Ovary (tissue), 9 donors: ENCODE data around the gene NPTN. TPM values are rescaled to one million over a fixed set of nuclear protein-coding genes. Genes with fewer than 3 reads are reported as not detected.

Experiments
- DNase-seq, 5 donors: peaks; one replicate each; pipeline ENCODE4 v3.0.0-alpha.2; 2019 to 2020
- H3K27ac ChIP-seq, 2 donors: fragments of 200-600 bp; one replicate each; pipeline versions ENCODE4 v1.5.1 to v1.8.0; 2019 to 2022
- H3K27me3 ChIP-seq: fragments of 200-600 bp; one replicate; pipeline ENCODE4 v1.8.0; 2022
- H3K36me3 ChIP-seq: fragments of 200-600 bp; sonication (generic); one replicate; pipeline ENCODE4 v1.5.1; 2019
- H3K4me1 ChIP-seq: one replicate; pipeline ENCODE4 v1.8.1; 2013; ENCODE audit warnings: mild to moderate bottlenecking, moderate library complexity; ENCODE audit not compliant: insufficient read depth
- H3K4me3 ChIP-seq: fragments of 200-600 bp; sonication (generic); one replicate; pipeline ENCODE4 v1.5.1; 2017
- H3K9me3 ChIP-seq, 2 donors: fragments of 200-600 bp in 1 of 2; sonication (generic) in 1 of 2; one replicate each; pipeline versions ENCODE4 v1.5.1 to v1.8.1; 2013 to 2019; ENCODE audit warnings: mild to moderate bottlenecking in 1 of 2, moderate library complexity in 1 of 2
- EP300 ChIP-seq: sonication (generic); formaldehyde crosslinking; IDR thresholded peaks from one replicate; pipeline ENCODE4 v1.6.1; 2017; ENCODE audit warnings: antibody characterized with exemption
- POLR2A ChIP-seq: fragments of 450-650 bp; IDR thresholded peaks from one replicate; pipeline ENCODE4 v1.6.1; 2017; ENCODE audit warnings: antibody characterized with exemption, mild to moderate bottlenecking, moderate library complexity
- WGBS, 3 donors: extraction: QIAGEN DNeasy Blood & Tissue Kit in 1 of 3; methylation state at CpG; one replicate each; pipeline versions ENCODE4 v1.1.5 to v1.1.7; 2013 to 2017; 5-methylcytosine and 5-hydroxymethylcytosine counted together
- intact Hi-C, 4 donors: fragments of 100-400 bp; cut with DNase I; formaldehyde crosslinking; loops; one replicate each; pipeline versions ENCODE4 v1.11.0 to v1.15.1; 2022 to 2023
- polyA plus RNA-seq, 2 donors: library from polyadenylated mRNA; stranded (reverse); fragments of 200-250 nt in 1 of 2; fragments of 350-450 nt in 1 of 2; fragmentation: Illumina TruSeq in 1 of 2; extraction: RNeasy Lipid Tissue Mini Kit (QIAGEN cat#74804) in 1 of 2; gene quantifications; one replicate each; pipeline ENCODE4 v1.2.3, GENCODE V29; 2013 to 2014
- total RNA-seq, 7 donors: library from RNA; depleted of rRNA in 2 of 7; stranded (reverse); fragments of >200 nt in 2 of 7; fragmentation: NEBNext Ultra II Directional in 3 of 7; extraction: Animal tissue kit (Norgen Biotek cat#: 25700) in 3 of 7; gene quantifications; one replicate each; pipeline versions ENCODE4 v1.1.0 to v1.2.4, GENCODE V29; 2016 to 2023
- TF ChIP-seq, protein P1 (sequence below), 3 donors: fragments of 450-650 bp in 2 of 3; fragments of 200-600 bp in 1 of 3; IDR thresholded peaks; one replicate each; pipeline versions ENCODE4 v1.5.1 to v1.8.0; 2016 to 2022; ENCODE audit warnings: antibody characterized with exemption in 3 of 3, mild to moderate bottlenecking in 1 of 3
- donor health status: DM: no; HTN: no; CAD: no; lungs with moderate emphysema.
- donor health status: DM: no; HTN: no; CAD: no.
- donor health status: Bipolar disorder and iron deficiency.
- donor health status: DM: yes; HTN: yes; CAD: no.
- donor health status: DM: no; HTN: no; CAD: no.
- donor health status: DM: yes; HTN: yes; CAD: no.

Gene NPTN
- total and polyA plus RNA-seq, 9 donors, result 39.2 to 245 (median 82.0) TPM

DNA sequence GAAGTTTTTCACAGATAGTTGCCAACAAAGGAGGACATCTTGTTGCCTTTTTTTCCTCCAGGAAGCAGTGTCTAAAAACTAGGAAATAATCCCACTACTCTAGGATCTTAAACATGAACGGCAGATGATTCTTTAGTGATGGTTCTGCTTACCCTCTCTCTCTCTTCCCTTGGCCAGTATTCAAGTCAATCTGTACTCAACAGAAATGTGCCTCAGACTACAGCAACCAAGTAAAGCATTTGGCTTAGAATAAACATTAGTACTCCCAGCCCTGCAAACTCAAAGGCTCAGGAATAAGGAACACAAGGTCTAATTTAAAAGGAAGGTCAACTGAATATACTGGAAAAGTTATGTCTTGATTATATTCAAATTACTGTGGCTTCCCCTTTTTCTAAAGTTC, 8.7 kb downstream of the NPTN start:
- no peak overlapping the region for H3K27ac ChIP-seq
- H3K4me1 ChIP-seq, result peaks cover 5% of the 10 kb centered on the region

DNA sequence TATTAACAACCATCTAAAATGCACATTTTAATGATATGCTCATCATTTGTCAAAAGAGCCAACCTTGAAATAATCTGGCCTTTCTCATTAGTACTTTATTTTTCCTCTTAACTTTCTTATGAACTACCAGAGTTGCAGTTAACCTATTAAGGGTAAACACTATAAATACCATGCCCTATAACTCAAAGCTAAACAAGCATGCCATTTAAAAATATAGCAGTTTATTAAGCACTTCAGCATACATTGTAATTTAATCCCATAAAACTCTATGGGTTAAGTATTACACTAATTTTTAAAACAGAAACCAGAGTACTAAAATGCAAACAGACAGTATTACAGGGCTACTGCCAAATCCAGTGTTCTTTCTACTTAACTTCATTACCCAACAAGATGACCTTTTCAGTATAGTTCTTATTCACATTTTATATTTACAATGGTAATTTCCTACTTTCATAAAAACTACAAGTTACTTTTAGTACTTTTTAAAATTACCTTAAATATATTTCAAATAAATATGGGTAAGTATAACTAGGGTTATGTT, 11.8 kb downstream of the NPTN start:
- H3K9me3 ChIP-seq, result no peaks in the 10 kb centered on the region
- no peaks in the 10 kb centered on the region for H3K27me3 ChIP-seq
- no peak overlapping the region for H3K4me3 ChIP-seq
- no peak overlapping the region for H3K27ac ChIP-seq
- no peak for DNase-seq
- peaks cover 5% of the 10 kb centered on the region for H3K4me1 ChIP-seq
- intact Hi-C loops, result no loop called here
- no peaks in the 10 kb centered on the region for H3K36me3 ChIP-seq
- TF ChIP-seq EP300 (no peak), POLR2A (no peak)
- TF ChIP-seq, protein P1, sequence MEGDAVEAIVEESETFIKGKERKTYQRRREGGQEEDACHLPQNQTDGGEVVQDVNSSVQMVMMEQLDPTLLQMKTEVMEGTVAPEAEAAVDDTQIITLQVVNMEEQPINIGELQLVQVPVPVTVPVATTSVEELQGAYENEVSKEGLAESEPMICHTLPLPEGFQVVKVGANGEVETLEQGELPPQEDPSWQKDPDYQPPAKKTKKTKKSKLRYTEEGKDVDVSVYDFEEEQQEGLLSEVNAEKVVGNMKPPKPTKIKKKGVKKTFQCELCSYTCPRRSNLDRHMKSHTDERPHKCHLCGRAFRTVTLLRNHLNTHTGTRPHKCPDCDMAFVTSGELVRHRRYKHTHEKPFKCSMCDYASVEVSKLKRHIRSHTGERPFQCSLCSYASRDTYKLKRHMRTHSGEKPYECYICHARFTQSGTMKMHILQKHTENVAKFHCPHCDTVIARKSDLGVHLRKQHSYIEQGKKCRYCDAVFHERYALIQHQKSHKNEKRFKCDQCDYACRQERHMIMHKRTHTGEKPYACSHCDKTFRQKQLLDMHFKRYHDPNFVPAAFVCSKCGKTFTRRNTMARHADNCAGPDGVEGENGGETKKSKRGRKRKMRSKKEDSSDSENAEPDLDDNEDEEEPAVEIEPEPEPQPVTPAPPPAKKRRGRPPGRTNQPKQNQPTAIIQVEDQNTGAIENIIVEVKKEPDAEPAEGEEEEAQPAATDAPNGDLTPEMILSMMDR (IDR thresholded peaks at IDR 0.05), result no peak

More for the DNA sequence above, 8.7 kb downstream of the NPTN start:
- DNase-seq, result no peak
- WGBS, 3 donors, result 4 to 10% (median 7%) methylated on average over 1 of the region's 1 CpG
- Histone ChIP-seq H3K27me3 (no peaks in the 10 kb centered on the region), H3K9me3 (no peaks in the 10 kb centered on the region), H3K36me3 (no peaks in the 10 kb centered on the region), H3K4me3 (no peak overlapping the region)
- TF ChIP-seq EP300, result no peak
- no peak for TF ChIP-seq POLR2A
- TF ChIP-seq, protein P1 (IDR thresholded peaks at IDR 0.05), result no peak
- intact Hi-C loops, result no loop called here

DNA sequence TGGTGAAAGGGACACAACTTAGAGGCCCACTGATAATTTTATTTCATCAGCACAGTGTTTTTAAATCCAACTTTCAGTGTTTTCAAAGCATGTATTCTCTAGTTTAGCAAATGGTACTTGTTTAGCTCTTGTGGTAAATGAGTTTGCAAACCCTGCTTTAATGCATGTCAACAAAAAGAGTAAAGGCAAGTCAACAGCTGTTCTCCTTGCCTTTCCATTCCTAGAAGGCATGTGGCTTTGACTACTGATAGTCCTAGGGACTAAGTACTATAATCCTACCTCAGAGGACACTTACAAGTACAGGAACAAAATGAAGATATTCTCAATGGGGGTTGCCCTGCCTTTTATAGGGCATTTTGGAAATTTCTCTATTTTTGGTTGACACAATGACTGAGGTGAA, 13.1 kb downstream of the NPTN start:
- no peaks in the 10 kb centered on the region for H3K27me3 ChIP-seq
- no peak for DNase-seq
- H3K27ac ChIP-seq, result no peak overlapping the region
- no peaks in the 10 kb centered on the region for H3K9me3 ChIP-seq
- H3K4me1 ChIP-seq, result peaks cover 2% of the 10 kb centered on the region
- no peaks in the 10 kb centered on the region for H3K36me3 ChIP-seq
- no peak for TF ChIP-seq EP300
- TF ChIP-seq POLR2A, result no peak
- TF ChIP-seq, protein P1 (IDR thresholded peaks at IDR 0.05), result no peak
- H3K4me3 ChIP-seq, result no peak overlapping the region
- intact Hi-C loops, result no loop called here

DNA sequence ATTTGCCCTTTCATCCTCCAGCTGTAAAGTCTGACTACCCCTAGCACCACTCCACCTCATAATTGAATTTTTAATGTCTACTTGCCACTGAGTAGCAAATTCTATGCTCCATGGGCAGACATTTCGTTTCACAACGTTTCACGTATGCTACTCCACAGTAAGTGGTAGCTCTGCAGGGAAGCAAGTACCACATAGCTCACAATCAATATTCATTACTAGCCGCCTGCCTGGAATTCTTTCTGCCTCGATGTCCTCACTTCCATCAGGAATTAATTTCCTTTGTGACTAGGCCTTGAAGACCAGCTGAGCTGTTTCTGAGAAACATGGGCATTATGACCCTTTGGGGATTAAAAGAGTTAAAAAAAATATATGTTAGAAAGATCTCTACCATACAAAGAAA, 15.3 kb downstream of the NPTN start:
- TF ChIP-seq, protein P1 (IDR thresholded peaks at IDR 0.05), result no peak
- TF ChIP-seq EP300 (no peak), POLR2A (no peak)
- DNase-seq, result no peak
- no peaks in the 10 kb centered on the region for H3K4me1 ChIP-seq
- no peak overlapping the region for H3K27ac ChIP-seq
- no peak overlapping the region for H3K4me3 ChIP-seq
- WGBS, 3 donors, result 80 to 81% (median 80%) methylated on average over 5 of the region's 5 CpGs
- H3K9me3 ChIP-seq, result no peaks in the 10 kb centered on the region
- no peaks in the 10 kb centered on the region for H3K36me3 ChIP-seq
- no peaks in the 10 kb centered on the region for H3K27me3 ChIP-seq
- intact Hi-C loops, result no loop called here
